RWPE2 (cell line): ENCODE results near the gene PHTF2.

Experiments used
- ATAC-seq: fragments of 200-7000 bp; cut with Tn5 transposase; 3 replicates; pipeline ENCODE4 v1.9.1; 2021; ENCODE audit warnings: low read depth
- DNase-seq: peaks from one replicate; pipeline ENCODE4 v3.0.0-alpha.2; 2020; ENCODE audit warnings: low spot score
- H3K27ac ChIP-seq: fragments of 450-650 bp; 2 replicates; pipeline ENCODE4 v1.5.1; 2017; ENCODE audit warnings: mild to moderate bottlenecking; ENCODE audit not compliant: poor library complexity, severe bottlenecking
- H3K27me3 ChIP-seq: fragments of 250-450 bp; sonication (Bioruptor Pico); 2 replicates; pipeline ENCODE4 v1.5.1; 2021; ENCODE audit warnings: mild to moderate bottlenecking, moderate library complexity; ENCODE audit not compliant: insufficient read depth, poor library complexity, severe bottlenecking
- H3K36me3 ChIP-seq: fragments of 250-450 bp; sonication (Bioruptor Pico); 2 replicates; pipeline ENCODE4 v1.5.1; 2020; ENCODE audit warnings: low read depth, mild to moderate bottlenecking, moderate library complexity
- H3K4me1 ChIP-seq: fragments of 250-450 bp; sonication (Bioruptor Pico); 2 replicates; pipeline ENCODE4 v1.5.1; 2021; ENCODE audit warnings: mild to moderate bottlenecking, moderate library complexity; ENCODE audit not compliant: insufficient read depth, poor library complexity, severe bottlenecking
- H3K4me3 ChIP-seq: fragments of 250-450 bp; sonication (Bioruptor Pico); 2 replicates; pipeline ENCODE4 v1.5.1; 2021; ENCODE audit warnings: mild to moderate bottlenecking, moderate library complexity; ENCODE audit not compliant: severe bottlenecking
- H3K9me3 ChIP-seq: fragments of 250-450 bp; sonication (Bioruptor Pico); 2 replicates; pipeline ENCODE4 v1.5.1; 2021; ENCODE audit warnings: mild to moderate bottlenecking, moderate library complexity; ENCODE audit not compliant: severe bottlenecking
- CTCF ChIP-seq: fragments of 450-650 bp; IDR thresholded peaks from one replicate; pipeline ENCODE4 v1.5.1; 2017; ENCODE audit warnings: mild to moderate bottlenecking, moderate library complexity; ENCODE audit not compliant: poor library complexity, severe bottlenecking

Gene PHTF2

GRCh38 chr7:77887567-77887966 lies 89.0 kb downstream of the PHTF2 start:
- H3K4me1 ChIP-seq: no peaks in the 10 kb centered on the region
- no peak; the same call in 2 of the 3 replicates for ATAC-seq
- no peak for TF ChIP-seq CTCF
- H3K4me3 ChIP-seq: no peak overlapping the region
- H3K9me3 ChIP-seq: no peaks in the 10 kb centered on the region
- DNase-seq: no peak
- H3K36me3 ChIP-seq: no peaks in the 10 kb centered on the region
- H3K27me3 ChIP-seq: no peaks in the 10 kb centered on the region
- H3K27ac ChIP-seq: no peak overlapping the region

GRCh38 chr7:77888998-77889397 lies 90.4 kb downstream of the PHTF2 start:
- no peak overlapping the region for H3K27ac ChIP-seq

GRCh38 chr7:77893813-77894212 lies 95.2 kb downstream of the PHTF2 start:
- TF ChIP-seq CTCF: no peak
- no peak overlapping the region for H3K27ac ChIP-seq
- H3K27me3 ChIP-seq: no peaks in the 10 kb centered on the region
- H3K9me3 ChIP-seq: no peaks in the 10 kb centered on the region
- H3K4me1 ChIP-seq: no peaks in the 10 kb centered on the region
- ATAC-seq (no peak), DNase-seq (no peak)
- H3K4me3 ChIP-seq: no peak overlapping the region
- no peaks in the 10 kb centered on the region for H3K36me3 ChIP-seq

More at GRCh38 chr7:77888998-77889397, 90.4 kb downstream of the PHTF2 start:
- ATAC-seq: no peak
- no peak for TF ChIP-seq CTCF
- Histone ChIP-seq H3K9me3 (no peaks in the 10 kb centered on the region), H3K36me3 (no peaks in the 10 kb centered on the region), H3K27me3 (no peaks in the 10 kb centered on the region), H3K4me3 (no peak overlapping the region), H3K4me1 (no peaks in the 10 kb centered on the region)
- no peak for DNase-seq

- H3K9me3 ChIP-seq: no peaks in the 10 kb centered on the region
- H3K27me3 ChIP-seq: no peaks in the 10 kb centered on the region
- TF ChIP-seq CTCF: no peak
- ATAC-seq (no peak), DNase-seq (no peak)
- H3K36me3 ChIP-seq: no peaks in the 10 kb centered on the region
- no peak overlapping the region for H3K27ac ChIP-seq
- no peak overlapping the region for H3K4me3 ChIP-seq
- H3K4me1 ChIP-seq: no peaks in the 10 kb centered on the region
Measured at GRCh38 chr7:77894574-77895091, 96.1 kb downstream of the PHTF2 start.

- no peak for DNase-seq
- Histone ChIP-seq H3K4me3 (no peak overlapping the region), H3K27me3 (no peaks in the 10 kb centered on the region), H3K27ac (no peak overlapping the region), H3K36me3 (no peaks in the 10 kb centered on the region), H3K9me3 (no peaks in the 10 kb centered on the region), H3K4me1 (no peaks in the 10 kb centered on the region)
- no peak for TF ChIP-seq CTCF
- no peak for ATAC-seq
Measured at GRCh38 chr7:77895905-77896304, 97.3 kb downstream of the PHTF2 start.
